DOHH2 (cell line): ENCODE data around the gene CASP8.

Experiments
- CTCF ChIP-seq: fragments of 200-600 bp; sonication (generic); IDR thresholded peaks from one replicate; pipeline ENCODE4 v1.5.1; 2014; ENCODE audit warnings: antibody characterized with exemption, mild to moderate bottlenecking, low read depth, low read length; ENCODE audit not compliant: poor library complexity, severe bottlenecking
- EZH2phosphoT487 ChIP-seq: fragments of 200-600 bp; sonication (generic); IDR thresholded peaks from 2 replicates; pipeline ENCODE4 v1.6.1; 2017; ENCODE audit warnings: borderline replicate concordance, mild to moderate bottlenecking, antibody characterized with exemption, low read length, moderate library complexity, mixed read lengths

DNA sequence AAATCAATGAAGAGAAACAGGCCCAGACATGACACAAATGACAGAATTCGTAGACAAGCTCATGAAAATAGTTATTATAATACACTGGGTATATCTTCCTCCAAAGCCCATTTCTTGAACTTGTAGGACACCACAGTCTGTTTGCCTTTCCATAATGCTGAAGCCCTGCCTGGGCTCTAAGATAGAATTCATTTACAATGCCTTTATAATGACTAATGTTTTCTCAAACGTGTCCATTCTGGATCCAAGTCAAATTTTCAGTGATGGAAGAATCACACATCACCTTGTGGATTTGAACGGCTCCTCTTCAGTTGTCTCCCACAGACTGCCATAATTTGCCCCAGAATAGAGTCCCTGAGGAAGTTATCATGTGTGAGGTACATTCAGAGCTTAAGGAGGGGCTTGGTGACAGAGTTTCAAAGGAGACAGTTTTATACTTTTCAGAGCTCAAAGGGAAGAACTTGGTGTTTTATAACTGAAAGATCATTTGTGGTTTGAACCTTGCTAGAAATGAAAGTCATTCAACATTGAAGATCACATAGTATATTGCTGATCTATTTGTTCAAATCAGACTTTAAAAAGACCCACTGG, 38.2 kb downstream of the CASP8 start:
- TF ChIP-seq CTCF (no peak), EZH2phosphoT487 (no peak)
